Activated T-cell treated with anti-CD3 and anti-CD28 coated beads, Interleukin-2, amount 50 U/mL, for 24 hours (primary cell): ENCODE measurements around the gene TOR4A.

Experiments
- DNase-seq: peaks from one replicate; pipeline ENCODE4 v3.0.0-alpha.2; 2020
- H3K27ac Mint-ChIP-seq: 2 replicates; pipeline ENCODE4 v1.8.0; 2020; ENCODE audit warnings: mild to moderate bottlenecking, mixed read lengths
- H3K27me3 Mint-ChIP-seq: 2 replicates; pipeline ENCODE4 v1.8.0; 2020; ENCODE audit warnings: mixed read lengths
- H3K36me3 Mint-ChIP-seq: 2 replicates; pipeline ENCODE4 v1.8.0; 2020; ENCODE audit warnings: low read depth, mixed read lengths
- H3K4me1 Mint-ChIP-seq: 2 replicates; pipeline ENCODE4 v1.8.0; 2020; ENCODE audit warnings: low read depth, mixed read lengths
- H3K4me3 Mint-ChIP-seq: 2 replicates; pipeline ENCODE4 v1.8.0; 2020; ENCODE audit warnings: mild to moderate bottlenecking, moderate library complexity, mixed read lengths
- H3K9me3 Mint-ChIP-seq: 2 replicates; pipeline ENCODE4 v1.8.0; 2020; ENCODE audit warnings: mixed read lengths

The TOR4A gene

DNA sequence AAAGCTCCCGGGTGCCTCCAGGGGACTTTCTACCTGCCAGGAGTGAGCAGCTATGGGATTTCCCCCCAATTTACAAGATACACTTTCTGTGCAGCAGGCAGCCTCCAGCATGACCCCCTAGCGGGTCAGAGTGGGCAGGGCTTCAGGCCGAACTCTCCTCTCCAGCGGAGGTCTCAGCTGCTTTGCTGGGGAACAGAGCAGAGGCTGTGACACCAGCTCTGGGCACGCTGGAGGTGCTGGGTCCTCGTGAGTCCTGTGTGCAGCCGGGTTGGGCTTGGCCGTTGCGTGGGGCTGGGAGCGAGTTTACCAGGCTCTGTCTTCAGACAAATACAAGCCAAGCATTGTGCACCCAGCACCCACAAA, 21.7 kb downstream of the TOR4A start:
- H3K36me3 Mint-ChIP-seq, result no peaks in the 10 kb centered on the region
- no peaks in the 10 kb centered on the region for H3K9me3 Mint-ChIP-seq
- H3K4me1 Mint-ChIP-seq, result peaks cover 17% of the 10 kb centered on the region
- no peak overlapping the region for H3K4me3 Mint-ChIP-seq
- no peak for DNase-seq
- H3K27me3 Mint-ChIP-seq, result peaks cover 50% of the 10 kb centered on the region
- H3K27ac Mint-ChIP-seq, result no peak overlapping the region

DNA sequence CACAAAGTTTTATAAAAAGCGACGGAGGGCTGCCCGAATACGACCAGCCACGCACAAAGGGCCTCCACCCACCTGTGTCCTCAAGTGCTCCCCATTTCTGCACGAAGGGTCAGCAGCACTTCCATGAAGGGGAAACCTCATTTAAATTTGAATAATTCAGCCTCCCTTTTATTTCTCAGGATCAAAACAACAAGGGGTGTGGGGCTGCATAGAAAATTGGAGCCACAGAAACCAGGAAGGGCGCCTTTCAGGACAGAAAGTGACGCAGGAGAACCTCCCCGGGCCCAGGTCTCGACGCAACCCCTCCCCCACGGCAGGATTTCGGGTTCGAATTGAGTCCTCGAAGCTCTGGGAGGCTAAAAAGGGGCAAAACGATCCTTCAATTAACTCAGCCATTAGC, 22.4 kb downstream of the TOR4A start:
- Mint-ChIP-seq H3K9me3 (no peaks in the 10 kb centered on the region), H3K36me3 (no peaks in the 10 kb centered on the region), H3K27ac (no peak overlapping the region), H3K4me3 (peak overlapping the region; percentile 46), H3K27me3 (peaks cover 43% of the 10 kb centered on the region), H3K4me1 (peaks cover 12% of the 10 kb centered on the region)
- no peak for DNase-seq

DNA sequence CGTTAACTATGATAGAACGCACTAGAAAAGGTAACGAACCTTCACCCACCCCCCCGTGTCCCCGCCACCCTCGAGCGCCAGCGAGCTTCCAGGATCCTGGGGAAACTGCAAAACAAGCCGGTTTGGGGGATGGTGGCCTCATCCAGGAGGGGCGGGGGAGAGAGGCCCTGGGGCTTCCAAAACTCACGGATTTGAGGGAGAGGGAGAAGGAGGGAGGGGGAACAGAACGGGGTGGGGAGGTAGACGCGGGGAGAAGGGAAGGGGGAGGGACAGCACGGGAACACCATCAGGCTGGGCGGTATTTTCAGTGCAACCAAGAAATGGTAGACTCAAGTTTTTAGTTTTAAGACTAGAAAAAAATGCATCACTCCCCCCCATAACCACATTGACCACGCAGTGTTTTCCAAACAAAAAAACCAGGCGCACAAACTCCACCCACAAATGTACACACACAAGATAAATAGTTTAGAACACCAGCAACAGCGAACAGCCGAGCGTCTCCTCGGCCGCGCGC, 23.1 kb downstream of the TOR4A start:
- H3K4me3 Mint-ChIP-seq, result peak overlapping the region; percentile 74
- no peak for DNase-seq
- peak overlapping the region; percentile 65 for H3K27ac Mint-ChIP-seq
- H3K36me3 Mint-ChIP-seq, result no peaks in the 10 kb centered on the region
- H3K4me1 Mint-ChIP-seq, result peaks cover 17% of the 10 kb centered on the region
- no peaks in the 10 kb centered on the region for H3K9me3 Mint-ChIP-seq
- peaks cover 41% of the 10 kb centered on the region for H3K27me3 Mint-ChIP-seq

DNA sequence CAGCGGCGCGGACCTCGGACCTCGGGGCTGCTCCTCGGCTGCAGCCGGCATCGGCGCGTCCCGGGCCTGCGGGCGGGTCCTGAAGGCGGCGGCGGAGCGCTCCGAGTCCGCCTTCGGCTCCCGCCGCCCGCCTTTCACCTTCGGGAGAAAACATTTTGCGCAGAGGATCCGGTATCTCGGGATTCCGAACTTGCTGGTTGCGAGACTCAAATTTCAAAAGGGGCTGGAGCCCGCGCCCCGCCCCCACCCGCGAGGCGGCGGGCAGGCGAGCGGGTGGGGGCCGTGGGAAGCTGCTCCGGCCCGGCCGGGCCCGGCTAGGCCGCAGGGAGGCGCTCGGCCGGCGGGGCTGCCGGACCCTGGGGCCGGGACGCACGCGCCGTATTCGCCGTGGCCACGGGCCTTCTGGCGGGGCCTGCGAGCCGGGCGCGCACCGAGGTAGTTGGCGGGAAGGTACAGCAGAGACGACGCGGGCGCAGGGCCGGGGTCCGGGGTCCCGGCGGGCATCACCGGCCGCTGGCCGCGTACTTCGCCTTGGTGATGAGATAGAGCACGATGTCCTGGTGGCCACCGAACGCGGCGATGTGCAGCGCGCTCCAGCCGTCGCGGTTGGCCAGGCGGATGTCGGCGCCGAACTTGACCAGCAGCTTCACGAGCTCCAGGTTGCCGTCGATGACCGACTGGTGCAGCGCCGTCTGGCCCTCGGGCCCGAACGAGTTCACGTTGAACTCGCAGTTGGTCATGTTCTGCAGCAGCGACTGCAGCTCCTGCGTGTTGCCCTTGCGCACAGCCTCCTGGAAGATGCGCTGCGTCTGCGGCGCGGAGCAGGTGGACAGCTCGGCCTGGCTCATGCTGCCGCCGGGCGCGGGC, 23.8 kb downstream of the TOR4A start:
- peaks cover 19% of the 10 kb centered on the region for H3K4me1 Mint-ChIP-seq
- peak overlapping the region; percentile 74 for H3K4me3 Mint-ChIP-seq
- H3K27ac Mint-ChIP-seq, result peak overlapping the region; percentile 37
- H3K36me3 Mint-ChIP-seq, result no peaks in the 10 kb centered on the region
- H3K9me3 Mint-ChIP-seq, result no peaks in the 10 kb centered on the region
- H3K27me3 Mint-ChIP-seq, result peaks cover 38% of the 10 kb centered on the region
- peak; percentile 66 for DNase-seq

DNA sequence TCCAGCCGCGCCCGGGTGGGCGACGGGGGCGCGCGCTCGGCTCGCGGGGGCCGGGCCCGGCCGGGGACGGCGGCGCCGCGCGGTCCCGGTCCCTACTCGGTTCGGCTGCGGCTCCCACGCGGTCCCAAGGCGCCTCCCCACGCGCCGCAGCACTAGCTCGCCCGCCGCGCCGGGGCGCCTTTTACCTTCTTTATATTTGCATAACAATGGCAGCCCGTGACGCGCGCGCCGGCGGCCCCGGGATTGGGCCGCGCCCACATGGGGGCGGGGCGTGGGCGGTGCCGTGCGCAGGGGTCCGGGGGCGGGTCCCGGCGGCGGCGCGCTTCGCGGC, 24.6 kb downstream of the TOR4A start, which contains the start of gene NRARP:
NRARP (minus strand) TSS at position 154 of the 331 bp plus-strand sequence. CDS start 343 bp downstream, outside the sequence.
- no peaks in the 10 kb centered on the region for H3K36me3 Mint-ChIP-seq
- peak; percentile 95 for DNase-seq
- H3K4me1 Mint-ChIP-seq, result peaks cover 16% of the 10 kb centered on the region
- H3K27me3 Mint-ChIP-seq, result peaks cover 30% of the 10 kb centered on the region
- H3K4me3 Mint-ChIP-seq, result peak within 1 kb of the TSS; percentile 74
- H3K9me3 Mint-ChIP-seq, result no peaks in the 10 kb centered on the region
- peak within 1 kb of the TSS; percentile 37 for H3K27ac Mint-ChIP-seq

DNA sequence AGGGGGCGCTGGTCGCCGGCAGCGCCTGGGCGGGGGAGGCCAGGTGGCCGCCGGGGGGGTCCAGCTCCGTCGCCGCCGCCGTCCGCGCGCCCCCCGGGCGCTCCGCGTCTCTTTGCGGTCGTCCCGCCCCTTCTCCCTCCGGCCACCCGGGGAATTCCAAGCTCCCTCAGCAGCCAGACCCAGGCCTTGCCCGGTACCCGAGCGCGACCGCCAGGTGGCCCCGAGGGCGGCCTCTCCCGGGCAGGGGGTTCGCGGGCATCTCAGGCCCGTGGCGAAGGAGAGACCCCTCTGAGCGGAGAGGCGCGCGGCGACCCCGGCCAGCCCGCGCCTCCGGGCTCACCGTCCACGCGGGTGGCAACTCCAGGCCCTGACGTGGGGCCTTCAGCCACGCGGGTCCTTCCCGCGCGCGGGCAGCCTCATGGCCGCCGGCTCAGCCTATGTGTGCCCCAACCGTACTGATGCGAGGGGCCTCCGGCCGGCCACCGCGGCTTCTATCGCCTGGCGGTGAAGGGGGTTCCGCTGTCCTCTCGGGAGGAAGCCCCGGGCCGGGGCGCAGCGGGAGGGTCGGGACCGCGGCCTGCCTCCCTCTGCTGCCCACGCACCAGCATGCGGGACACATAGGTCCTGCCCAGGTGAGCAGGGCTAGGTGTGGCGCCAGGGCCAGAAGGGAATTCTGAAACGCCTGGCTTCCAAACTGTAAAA, 25.1 kb downstream of the TOR4A start:
- no peak overlapping the region for H3K4me3 Mint-ChIP-seq
- H3K27ac Mint-ChIP-seq, result no peak overlapping the region
- no peaks in the 10 kb centered on the region for H3K9me3 Mint-ChIP-seq
- peaks cover 26% of the 10 kb centered on the region for H3K27me3 Mint-ChIP-seq
- peaks cover 22% of the 10 kb centered on the region for H3K4me1 Mint-ChIP-seq
- no peaks in the 10 kb centered on the region for H3K36me3 Mint-ChIP-seq
- no peak for DNase-seq

DNA sequence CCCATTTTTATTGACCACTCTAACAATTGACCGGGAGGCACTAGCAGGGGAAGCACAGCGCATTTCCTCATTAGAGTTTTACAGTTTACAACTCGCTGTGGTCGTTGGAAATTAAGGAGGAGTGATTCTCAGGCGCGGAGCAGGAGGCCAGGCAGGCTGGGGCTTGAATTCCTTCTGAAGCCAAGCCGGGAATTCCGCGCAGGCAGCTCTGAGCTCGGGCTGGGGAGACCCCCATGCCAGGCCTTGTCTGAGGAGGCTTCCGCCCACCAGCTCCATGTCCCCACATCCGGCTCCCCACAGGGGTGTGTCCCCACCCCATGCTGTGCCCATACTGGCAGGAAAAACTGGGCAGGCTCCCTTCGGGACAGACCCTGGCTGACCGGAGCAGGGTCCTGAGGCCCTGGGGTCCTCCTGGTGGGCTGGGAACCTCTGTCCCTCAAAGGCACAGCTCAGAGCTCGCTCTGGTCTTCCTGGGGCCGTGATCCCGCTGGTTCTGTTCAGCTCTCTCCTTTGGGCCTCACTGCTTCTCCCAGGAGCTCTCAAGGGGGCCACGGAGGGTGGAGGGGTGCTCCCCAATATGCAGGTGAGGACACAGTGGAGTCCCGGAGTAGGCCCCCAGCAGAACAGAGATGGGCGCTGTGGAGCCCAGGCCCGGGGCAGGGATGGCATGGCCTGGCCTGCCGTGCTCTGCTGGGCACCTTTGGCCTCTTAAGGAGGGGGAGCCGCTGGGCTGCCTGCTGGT, 25.8 kb downstream of the TOR4A start:
- Mint-ChIP-seq H3K36me3 (no peaks in the 10 kb centered on the region), H3K4me3 (peak overlapping the region; percentile 20), H3K27me3 (peaks cover 20% of the 10 kb centered on the region), H3K9me3 (no peaks in the 10 kb centered on the region), H3K27ac (no peak overlapping the region), H3K4me1 (peaks cover 23% of the 10 kb centered on the region)
- DNase-seq, result no peak

DNA sequence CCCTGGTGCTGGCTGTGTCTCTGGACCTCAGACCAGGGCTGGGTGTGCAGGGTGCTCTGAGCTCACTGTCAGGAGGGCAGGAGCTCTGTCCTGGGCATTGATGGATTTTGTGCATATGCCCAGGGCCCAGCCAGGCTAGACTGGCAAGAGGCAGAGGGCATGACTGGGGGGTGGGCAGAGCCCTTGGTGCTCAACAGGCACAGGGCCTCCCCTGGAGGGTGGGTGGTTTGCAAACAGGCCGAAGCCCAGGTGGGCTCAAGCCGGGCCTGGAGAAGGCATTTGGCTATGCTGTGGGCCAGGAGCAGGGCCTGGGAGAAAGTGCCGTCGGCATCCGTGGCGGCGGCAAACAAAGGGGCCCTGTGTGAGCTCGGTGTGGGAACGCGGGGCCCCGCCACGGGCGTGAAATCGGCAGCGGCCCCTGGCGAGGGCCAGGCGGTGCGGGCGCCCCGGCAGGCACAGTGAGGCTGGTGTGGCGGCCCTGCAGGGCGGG, 26.4 kb downstream of the TOR4A start:
- Mint-ChIP-seq H3K27ac (no peak overlapping the region), H3K27me3 (peaks cover 14% of the 10 kb centered on the region), H3K9me3 (no peaks in the 10 kb centered on the region), H3K4me1 (peaks cover 23% of the 10 kb centered on the region), H3K36me3 (no peaks in the 10 kb centered on the region), H3K4me3 (peak overlapping the region; percentile 20)
- DNase-seq, result peak; percentile 37

DNA sequence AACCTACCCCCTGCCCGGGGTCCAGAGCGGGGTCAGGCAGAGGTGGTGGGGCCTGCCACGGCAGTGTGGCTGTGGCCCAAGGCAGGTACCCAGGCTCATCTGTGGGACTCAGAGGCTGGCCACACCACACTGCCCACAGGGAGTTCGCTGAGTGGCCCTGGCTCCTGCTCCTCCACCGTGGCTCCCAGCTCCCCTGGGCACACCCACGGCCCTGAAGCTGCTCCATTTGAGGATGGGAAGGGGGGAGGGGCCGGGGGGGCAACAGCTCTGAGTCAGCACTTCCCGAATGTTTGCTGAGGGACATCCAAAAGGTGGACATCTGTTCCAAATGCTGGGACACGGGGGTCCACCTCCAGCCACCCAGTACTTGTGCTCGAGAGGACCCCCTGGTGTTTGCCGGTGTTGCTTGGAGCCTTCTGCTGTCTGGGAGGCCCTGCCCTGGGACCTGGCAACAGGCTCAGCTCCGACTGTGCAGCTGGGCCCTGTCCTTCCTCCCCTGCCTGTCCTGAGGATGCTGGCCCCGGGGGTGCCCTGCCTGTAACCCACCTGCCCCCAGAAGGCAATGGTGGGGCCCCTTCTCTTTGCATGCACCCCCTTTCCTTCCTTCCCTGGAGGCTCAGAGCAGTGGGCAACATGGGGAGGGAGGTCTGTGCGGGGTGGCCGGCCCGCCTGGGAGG, 27.0 kb downstream of the TOR4A start:
- DNase-seq, result peak; percentile 42
- H3K4me1 Mint-ChIP-seq, result peaks cover 23% of the 10 kb centered on the region

DNA sequence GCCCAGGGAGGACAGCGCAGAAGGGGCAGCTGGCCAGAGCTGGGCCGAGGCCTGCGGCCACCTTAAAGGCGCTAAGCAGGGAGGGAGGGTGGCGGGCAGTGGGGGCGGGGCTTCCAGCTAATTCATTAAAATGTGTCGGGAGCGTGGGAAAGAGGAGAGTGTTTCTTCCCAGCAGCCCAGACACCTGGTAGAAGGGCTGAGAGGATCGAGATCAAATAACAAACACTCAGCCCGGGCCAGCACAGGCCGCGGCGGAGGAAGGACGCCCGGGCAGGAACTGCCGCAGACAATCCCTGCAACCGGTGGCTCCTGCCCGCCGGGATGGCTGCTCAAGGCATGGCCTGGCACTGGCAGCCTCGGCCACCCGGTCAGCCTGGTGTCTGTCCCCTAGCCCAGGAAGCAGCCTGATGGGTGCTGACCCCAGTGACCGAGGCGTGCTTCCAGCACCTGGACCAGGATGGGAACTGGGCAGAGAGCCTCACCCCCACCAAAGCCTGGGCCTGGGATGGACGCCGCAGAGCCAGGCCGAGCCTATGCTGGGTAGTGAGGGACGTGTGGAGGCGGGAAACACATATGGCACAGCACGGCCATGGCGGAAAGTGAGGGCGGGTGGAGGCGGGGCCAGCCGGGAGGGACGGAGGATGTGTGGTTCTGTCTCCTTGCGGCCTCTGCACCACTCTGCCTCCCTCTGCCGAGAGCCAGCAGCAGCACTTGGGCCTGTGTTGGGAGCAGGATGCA, 27.7 kb downstream of the TOR4A start:
- peak; percentile 78 for DNase-seq
- Mint-ChIP-seq H3K36me3 (no peaks in the 10 kb centered on the region), H3K9me3 (no peaks in the 10 kb centered on the region), H3K27me3 (peaks cover 4% of the 10 kb centered on the region), H3K27ac (peak overlapping the region; percentile 67), H3K4me3 (no peak overlapping the region), H3K4me1 (peaks cover 19% of the 10 kb centered on the region)

More for the DNA sequence above, 27.0 kb downstream of the TOR4A start:
- H3K36me3 Mint-ChIP-seq, result no peaks in the 10 kb centered on the region
- H3K9me3 Mint-ChIP-seq, result no peaks in the 10 kb centered on the region
- no peak overlapping the region for H3K4me3 Mint-ChIP-seq
- H3K27me3 Mint-ChIP-seq, result peaks cover 9% of the 10 kb centered on the region
- H3K27ac Mint-ChIP-seq, result no peak overlapping the region

DNA sequence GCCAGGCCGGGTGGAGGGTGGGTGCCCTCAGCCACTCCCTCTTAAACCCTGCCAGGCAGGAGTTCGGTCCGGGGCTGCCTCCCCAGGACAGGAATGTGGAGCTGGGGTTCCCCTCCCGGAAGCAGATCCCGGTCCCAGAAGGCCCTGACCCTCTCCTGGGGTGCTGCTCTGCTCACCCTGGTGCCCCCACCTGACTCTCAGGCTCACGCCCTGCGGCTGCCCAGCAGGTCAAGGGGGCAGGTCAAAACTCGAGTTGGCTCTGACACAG, 28.2 kb downstream of the TOR4A start:
- peak overlapping the region; percentile 67 for H3K27ac Mint-ChIP-seq
- H3K27me3 Mint-ChIP-seq, result peaks cover 2% of the 10 kb centered on the region
- no peaks in the 10 kb centered on the region for H3K9me3 Mint-ChIP-seq
- no peak for DNase-seq
- H3K4me1 Mint-ChIP-seq, result peaks cover 17% of the 10 kb centered on the region
- H3K4me3 Mint-ChIP-seq, result no peak overlapping the region
- H3K36me3 Mint-ChIP-seq, result no peaks in the 10 kb centered on the region

DNA sequence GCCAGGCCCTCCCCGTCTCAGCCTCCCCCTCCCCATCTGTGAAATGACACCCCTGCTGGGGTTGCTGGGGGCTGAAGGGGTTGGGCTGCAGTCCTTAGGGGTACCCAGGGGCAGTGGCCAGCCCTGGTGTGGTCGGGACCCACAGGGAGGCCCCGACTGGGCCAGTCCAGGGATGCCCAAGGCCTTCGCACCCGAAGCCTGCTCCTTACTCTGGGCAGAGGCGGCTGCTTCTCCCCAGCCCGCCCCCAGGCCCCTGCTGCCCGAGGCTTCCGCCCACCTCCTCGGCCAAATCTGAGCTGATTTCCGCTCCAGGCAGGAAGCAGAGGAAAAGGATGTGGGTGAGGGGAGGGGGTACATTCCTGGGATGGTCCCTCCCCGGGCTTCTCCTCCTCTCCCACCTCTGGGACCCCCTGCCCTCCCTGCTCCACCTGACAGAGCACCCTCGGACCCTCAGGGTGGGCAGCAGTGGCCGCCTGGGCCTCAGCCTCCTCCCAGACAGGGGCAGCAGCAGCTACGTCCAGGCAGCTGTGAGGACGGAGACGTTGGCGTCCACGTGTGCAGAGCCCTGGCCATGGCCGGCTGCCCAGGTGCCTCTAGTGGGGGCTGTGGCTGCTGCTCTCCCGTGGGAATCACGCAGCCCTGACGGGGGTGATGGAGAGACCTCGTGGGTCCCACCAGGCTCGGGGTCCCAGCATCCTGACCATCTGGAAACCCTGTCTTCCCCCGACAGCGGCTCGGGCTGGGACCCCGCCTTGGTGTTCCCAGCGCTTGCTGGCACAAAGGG, 28.7 kb downstream of the TOR4A start:
- Mint-ChIP-seq H3K4me1 (peaks cover 17% of the 10 kb centered on the region), H3K4me3 (no peak overlapping the region), H3K27ac (no peak overlapping the region), H3K9me3 (no peaks in the 10 kb centered on the region), H3K27me3 (no peaks in the 10 kb centered on the region), H3K36me3 (no peaks in the 10 kb centered on the region)
- DNase-seq, result no peak

DNA sequence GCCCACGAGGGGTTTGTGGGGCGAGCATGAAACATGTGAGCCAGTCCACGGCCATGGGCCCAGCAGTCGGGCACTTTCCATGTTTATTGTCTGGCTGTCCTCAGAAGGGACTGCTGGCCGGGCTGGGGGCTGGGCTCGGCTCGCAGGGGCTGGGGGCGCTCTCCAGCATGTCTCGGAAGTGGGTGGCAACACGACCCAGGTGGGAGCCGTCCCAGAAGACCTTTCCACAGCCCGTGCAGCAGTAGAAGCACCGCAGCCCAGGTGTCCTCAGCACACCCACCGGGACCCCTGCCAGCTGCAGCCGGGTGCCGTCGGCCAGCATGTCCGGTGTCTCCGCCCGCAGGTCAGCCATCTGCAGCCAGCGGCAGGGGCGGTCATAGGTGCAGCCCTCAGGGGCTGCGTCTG, 29.3 kb downstream of the TOR4A start:
- Mint-ChIP-seq H3K4me3 (no peak overlapping the region), H3K27ac (no peak overlapping the region), H3K9me3 (no peaks in the 10 kb centered on the region), H3K4me1 (peaks cover 17% of the 10 kb centered on the region), H3K36me3 (no peaks in the 10 kb centered on the region), H3K27me3 (no peaks in the 10 kb centered on the region)
- no peak for DNase-seq
